Activated naive CD8-positive, alpha-beta T cell treated with anti-CD3 and anti-CD28 coated beads, Interleukin-2, amount 10 ng/mL, durations not matched to agents 7 days and 5 days (primary cell): ENCODE data around the gene ATP11B. TPM values are rescaled to one million over a fixed set of nuclear protein-coding genes. Genes with fewer than 3 reads are reported as not detected.

Experiments
- ATAC-seq: fragments of 150-1000 bp; cut with Tn5 transposase; one replicate; pipeline ENCODE4 v1.10.0; 2021; ENCODE audit warnings: low read depth, moderate library complexity
- POLR2A ChIA-PET: fragments of 350-600 bp; sonication (Branson Sonifier 250); formaldehyde crosslinking; loops from one replicate; lab custom pipeline; 2021; ENCODE audit warnings: antibody characterized with exemption; lab: Charles Lee
- DNase-seq: peaks from one replicate; pipeline ENCODE4 v3.0.0; 2021
- H3K27ac Mint-ChIP-seq: one replicate; pipeline ENCODE4 v1.8.0; 2022; ENCODE audit warnings: mild to moderate bottlenecking, mixed read lengths
- H3K27me3 Mint-ChIP-seq: one replicate; pipeline ENCODE4 v1.8.0; 2022; ENCODE audit warnings: mild to moderate bottlenecking, moderate library complexity, mixed read lengths
- H3K36me3 Mint-ChIP-seq: one replicate; pipeline ENCODE4 v1.8.0; 2021; ENCODE audit warnings: mild to moderate bottlenecking, mixed read lengths
- H3K4me1 Mint-ChIP-seq: one replicate; pipeline ENCODE4 v1.8.0; 2021; ENCODE audit warnings: mixed read lengths
- H3K4me3 Mint-ChIP-seq: one replicate; pipeline ENCODE4 v1.8.0; 2022; ENCODE audit warnings: mild to moderate bottlenecking, moderate library complexity, mixed read lengths
- H3K9me3 Mint-ChIP-seq: one replicate; pipeline ENCODE4 v1.8.0; 2021; ENCODE audit warnings: mixed read lengths
- total RNA-seq, 2 experiments: library from RNA; stranded (reverse); gene quantifications; one replicate each; pipeline ENCODE4 v1.2.3, GENCODE V29; 2021

ATP11B gene
- total RNA-seq, 2 experiments from 2014 or later: 125 to 136 TPM

DNA sequence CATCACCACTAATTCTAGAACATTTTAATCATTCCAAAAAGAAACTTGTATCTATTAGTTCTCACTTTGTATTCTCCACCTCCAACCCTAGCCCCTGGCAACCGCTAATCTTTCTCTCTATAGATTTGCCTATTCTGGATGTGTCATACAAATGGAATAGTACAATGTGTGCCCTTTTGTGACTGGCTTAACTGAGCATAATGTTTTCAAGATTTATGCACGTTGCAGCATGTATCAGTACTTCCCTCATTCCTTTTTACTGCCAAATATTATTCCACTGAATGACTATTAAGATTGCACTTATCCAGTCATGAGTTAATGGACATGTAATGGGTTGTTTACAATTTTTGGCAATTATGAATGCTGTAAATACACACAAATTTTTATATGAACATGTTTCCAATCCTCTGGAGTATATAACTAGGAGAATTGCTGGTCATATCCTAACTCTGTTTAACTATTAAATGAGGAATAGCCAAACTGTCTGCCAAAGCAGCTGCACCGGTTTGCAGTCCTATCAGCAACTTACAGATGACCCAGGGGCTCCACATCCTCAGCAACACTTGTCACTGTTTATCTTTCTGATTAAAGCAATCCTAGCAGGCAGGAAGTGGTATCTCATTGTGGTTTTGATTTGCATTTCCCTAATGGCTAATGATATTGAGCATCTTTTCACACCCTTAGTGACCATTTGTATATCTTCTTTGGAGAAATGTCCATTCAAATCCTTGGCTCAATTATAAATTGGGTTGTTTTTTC, 144.2 kb downstream of the ATP11B start:
- H3K27me3 Mint-ChIP-seq: no peaks in the 10 kb centered on the region
- POLR2A ChIA-PET: interaction anchor here (1.0 kb wide), 1 partner anchor 27 kb away, joined by 3 read pairs; no protein-coding TSS in a partner anchor
- H3K27ac Mint-ChIP-seq: no peak overlapping the region
- no peaks in the 10 kb centered on the region for H3K9me3 Mint-ChIP-seq
- peaks cover 28% of the 10 kb centered on the region for H3K36me3 Mint-ChIP-seq
- H3K4me1 Mint-ChIP-seq: peaks cover 22% of the 10 kb centered on the region
- ATAC-seq (peak; percentile 70), DNase-seq (no peak)
- H3K4me3 Mint-ChIP-seq: no peak overlapping the region

DNA sequence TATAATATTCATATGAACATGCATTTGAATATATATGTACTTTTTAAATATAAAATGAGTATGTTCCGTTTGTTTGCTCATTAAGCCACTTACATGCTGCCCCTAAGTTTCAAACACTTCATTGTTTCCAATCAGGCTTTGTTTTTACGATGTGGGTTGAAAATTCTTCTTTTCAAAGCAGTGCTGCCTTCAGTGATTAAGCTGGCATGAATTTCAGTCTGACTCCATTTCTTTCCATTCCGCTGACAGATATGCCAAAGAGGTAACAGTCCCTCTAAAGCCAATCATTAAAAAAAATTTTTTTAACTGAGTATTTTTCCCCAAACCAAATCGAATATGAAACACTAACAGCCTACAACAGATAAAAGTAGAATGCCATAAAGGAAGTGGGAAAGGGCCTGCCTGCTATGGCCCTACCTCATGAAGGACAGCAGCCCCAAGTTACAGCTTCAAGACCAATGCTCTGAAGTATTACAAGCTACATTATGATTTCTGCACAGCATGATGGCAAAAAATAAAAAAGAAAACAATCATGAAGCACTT, 147.0 kb downstream of the ATP11B start:
- H3K27me3 Mint-ChIP-seq: no peaks in the 10 kb centered on the region
- ATAC-seq (no peak), DNase-seq (no peak)
- POLR2A ChIA-PET: no interaction called here
- no peak overlapping the region for H3K4me3 Mint-ChIP-seq
- H3K27ac Mint-ChIP-seq: no peak overlapping the region
- no peaks in the 10 kb centered on the region for H3K9me3 Mint-ChIP-seq
- H3K4me1 Mint-ChIP-seq: peaks cover 22% of the 10 kb centered on the region
- peaks cover 23% of the 10 kb centered on the region for H3K36me3 Mint-ChIP-seq

DNA sequence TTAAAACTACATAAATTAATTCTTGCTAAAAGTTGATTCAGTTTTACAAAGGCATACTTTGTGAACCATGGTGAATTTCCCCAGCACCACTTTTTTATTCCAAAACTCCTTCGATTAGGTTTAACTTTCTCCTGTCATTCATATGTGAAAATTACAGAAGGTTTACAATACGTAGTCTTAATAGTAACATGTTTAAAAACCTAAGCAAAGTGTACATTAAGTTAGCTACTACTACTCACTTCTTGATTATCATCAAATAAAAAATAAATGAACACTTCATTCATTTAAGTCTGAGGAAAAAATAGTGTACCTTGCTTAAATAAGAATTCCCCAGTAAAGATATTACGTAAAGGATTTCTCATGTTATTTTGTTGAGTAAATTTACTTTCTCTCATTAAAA, 148.4 kb downstream of the ATP11B start:
- no peak for DNase-seq
- Mint-ChIP-seq H3K27ac (no peak overlapping the region), H3K9me3 (no peaks in the 10 kb centered on the region), H3K27me3 (no peaks in the 10 kb centered on the region), H3K4me3 (no peak overlapping the region), H3K4me1 (peaks cover 22% of the 10 kb centered on the region), H3K36me3 (peaks cover 32% of the 10 kb centered on the region)
- ATAC-seq: no peak
- POLR2A ChIA-PET: no interaction called here

DNA sequence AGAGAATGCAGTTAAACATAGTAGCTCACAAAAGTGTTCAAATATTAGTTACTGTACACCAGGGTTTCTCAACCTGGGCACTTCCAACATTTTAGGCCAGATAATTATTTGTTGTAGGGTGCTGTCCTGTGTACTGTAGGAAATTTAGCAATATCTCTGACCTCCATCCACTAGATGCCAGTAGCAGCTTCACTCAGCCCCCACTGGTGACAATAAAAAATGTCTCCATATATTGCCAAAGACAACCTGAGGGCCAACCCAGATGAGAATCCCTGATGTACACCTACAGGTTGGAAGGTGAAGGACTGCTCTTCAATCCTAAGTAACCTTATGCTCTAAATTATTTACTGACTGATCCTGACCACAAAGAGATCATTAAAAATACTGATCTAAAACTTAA, 154.6 kb downstream of the ATP11B start:
- Mint-ChIP-seq H3K4me1 (peaks cover 2% of the 10 kb centered on the region), H3K27ac (no peak overlapping the region), H3K36me3 (peaks cover 37% of the 10 kb centered on the region), H3K4me3 (no peak overlapping the region), H3K27me3 (no peaks in the 10 kb centered on the region), H3K9me3 (no peaks in the 10 kb centered on the region)
- POLR2A ChIA-PET: no interaction called here
- ATAC-seq: peak; percentile 54
- DNase-seq: no peak

DNA sequence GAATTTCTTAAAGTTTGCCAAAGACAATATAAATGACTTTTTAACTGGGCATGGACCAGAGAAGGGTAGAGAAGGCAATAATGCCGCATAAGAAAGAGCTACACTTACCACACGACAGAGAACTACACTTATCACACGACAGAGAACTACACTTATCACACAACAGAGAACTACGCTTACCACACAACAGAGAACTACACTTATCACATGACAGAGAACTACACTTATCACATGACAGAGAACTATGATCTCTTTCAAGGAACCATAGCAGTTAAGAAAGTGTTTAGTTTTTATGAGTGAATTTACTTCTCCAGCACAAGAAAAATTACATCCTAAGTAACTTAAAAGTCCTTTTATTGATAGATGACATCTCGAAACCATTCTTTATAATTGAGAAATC, 155.0 kb downstream of the ATP11B start:
- POLR2A ChIA-PET: no interaction called here
- Mint-ChIP-seq H3K36me3 (peaks cover 39% of the 10 kb centered on the region), H3K4me3 (no peak overlapping the region), H3K9me3 (no peaks in the 10 kb centered on the region), H3K4me1 (peaks cover 2% of the 10 kb centered on the region), H3K27me3 (no peaks in the 10 kb centered on the region), H3K27ac (no peak overlapping the region)
- DNase-seq (no peak), ATAC-seq (no peak)

DNA sequence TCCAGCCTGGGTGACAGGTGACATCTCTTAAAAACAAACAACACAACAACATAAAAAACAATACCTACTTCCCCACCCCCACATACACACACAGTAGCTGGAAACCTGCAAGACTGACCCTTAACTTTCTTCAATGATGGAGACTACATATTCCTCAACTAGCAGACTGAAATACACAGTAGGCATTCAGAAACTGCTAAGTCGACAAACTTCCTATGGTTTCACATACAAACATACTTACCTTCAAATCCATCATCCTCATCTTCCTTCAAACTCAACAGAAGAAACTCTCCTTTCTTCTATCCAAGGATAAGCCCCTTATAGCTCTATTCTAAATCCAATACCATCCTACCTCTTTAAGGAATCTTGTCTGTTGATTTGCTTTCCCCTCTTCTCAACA, 156.4 kb downstream of the ATP11B start:
- Mint-ChIP-seq H3K36me3 (peaks cover 37% of the 10 kb centered on the region), H3K4me3 (no peak overlapping the region), H3K4me1 (peaks cover 2% of the 10 kb centered on the region), H3K9me3 (no peaks in the 10 kb centered on the region), H3K27me3 (no peaks in the 10 kb centered on the region), H3K27ac (no peak overlapping the region)
- POLR2A ChIA-PET: no interaction called here
- no peak for DNase-seq
- ATAC-seq: no peak

GRCh38 chr3:182954553-182955235, 161.4 kb downstream of the ATP11B start:
- Mint-ChIP-seq H3K9me3 (no peaks in the 10 kb centered on the region), H3K36me3 (peaks cover 38% of the 10 kb centered on the region), H3K27ac (no peak overlapping the region), H3K27me3 (no peaks in the 10 kb centered on the region), H3K4me3 (no peak overlapping the region), H3K4me1 (peaks cover 4% of the 10 kb centered on the region)
- ATAC-seq (no peak), DNase-seq (no peak)
- POLR2A ChIA-PET: no interaction called here

GRCh38 chr3:182957226-182957625, 163.9 kb downstream of the ATP11B start:
- Mint-ChIP-seq H3K27me3 (no peaks in the 10 kb centered on the region), H3K27ac (no peak overlapping the region), H3K9me3 (no peaks in the 10 kb centered on the region), H3K4me3 (no peak overlapping the region), H3K4me1 (peaks cover 9% of the 10 kb centered on the region), H3K36me3 (peaks cover 39% of the 10 kb centered on the region)
- POLR2A ChIA-PET: interaction anchor here (0.6 kb wide), 1 partner anchor 26 kb away, joined by 3 read pairs; no protein-coding TSS in a partner anchor
- DNase-seq (no peak), ATAC-seq (no peak)

GRCh38 chr3:182957676-182958266, 164.5 kb downstream of the ATP11B start:
- H3K27me3 Mint-ChIP-seq: no peaks in the 10 kb centered on the region
- no peaks in the 10 kb centered on the region for H3K9me3 Mint-ChIP-seq
- H3K4me1 Mint-ChIP-seq: peaks cover 12% of the 10 kb centered on the region
- DNase-seq: no peak
- peaks cover 33% of the 10 kb centered on the region for H3K36me3 Mint-ChIP-seq
- no peak overlapping the region for H3K4me3 Mint-ChIP-seq
- POLR2A ChIA-PET: interaction anchor here (0.6 kb wide), 2 partner anchors 26 to 157 kb away, joined by 3 read pairs; no protein-coding TSS in a partner anchor
- H3K27ac Mint-ChIP-seq: no peak overlapping the region
- no peak for ATAC-seq

GRCh38 chr3:182959474-182960350, 166.4 kb downstream of the ATP11B start:
- DNase-seq: no peak
- Mint-ChIP-seq H3K4me3 (no peak overlapping the region), H3K27me3 (no peaks in the 10 kb centered on the region), H3K4me1 (peaks cover 16% of the 10 kb centered on the region), H3K27ac (peak overlapping the region; percentile 6), H3K36me3 (peaks cover 34% of the 10 kb centered on the region), H3K9me3 (no peaks in the 10 kb centered on the region)
- no peak for ATAC-seq
- POLR2A ChIA-PET: interaction anchor here (0.6 kb wide), 1 partner anchor 55 kb away, joined by 6 read pairs; no protein-coding TSS in a partner anchor

DNA sequence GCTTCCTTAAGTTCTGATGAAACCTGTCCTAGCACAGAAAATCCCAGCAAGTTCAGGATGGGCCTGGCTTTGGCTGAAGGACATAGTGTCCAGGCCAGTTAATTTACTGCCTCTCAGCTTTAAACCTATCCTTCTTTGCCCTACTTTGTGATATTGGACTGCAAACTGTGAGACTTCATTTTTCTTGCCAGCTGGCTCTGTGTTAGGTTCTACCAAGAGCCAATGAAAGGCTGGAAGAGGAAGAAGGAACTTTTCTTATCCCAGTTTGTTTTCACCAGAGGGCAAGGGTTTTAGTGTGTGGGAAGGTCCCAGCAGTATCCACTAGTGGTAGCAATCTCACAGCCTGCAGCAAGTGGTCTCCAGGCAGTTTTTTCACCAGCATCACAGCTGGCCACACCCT, 168.9 kb downstream of the ATP11B start:
- Mint-ChIP-seq H3K27me3 (no peaks in the 10 kb centered on the region), H3K4me3 (no peak overlapping the region), H3K36me3 (peaks cover 27% of the 10 kb centered on the region), H3K9me3 (no peaks in the 10 kb centered on the region), H3K4me1 (peaks cover 29% of the 10 kb centered on the region), H3K27ac (peak overlapping the region; percentile 2)
- POLR2A ChIA-PET: interaction anchor here (0.6 kb wide), 1 partner anchor 154 kb away, joined by 3 read pairs; no protein-coding TSS in a partner anchor
- DNase-seq (no peak), ATAC-seq (no peak)

- Mint-ChIP-seq H3K4me3 (no peak overlapping the region), H3K36me3 (peaks cover 36% of the 10 kb centered on the region), H3K27ac (no peak overlapping the region), H3K4me1 (peaks cover 44% of the 10 kb centered on the region), H3K9me3 (no peaks in the 10 kb centered on the region), H3K27me3 (no peaks in the 10 kb centered on the region)
- POLR2A ChIA-PET: no interaction called here
- no peak for ATAC-seq
- no peak for DNase-seq
These were observed 170.9 kb downstream of the ATP11B start for GRCh38 chr3:182964179-182964578.
